CD4-positive, alpha-beta T cell treated with Interleukin-15 for 4 hours (primary cell): ENCODE results near the gene ZNF365.

Experiments used
- DNase-seq: peaks from one replicate; pipeline ENCODE4 v3.0.0-alpha.2; 2020; ENCODE audit warnings: low spot score

Gene ZNF365

DNA sequence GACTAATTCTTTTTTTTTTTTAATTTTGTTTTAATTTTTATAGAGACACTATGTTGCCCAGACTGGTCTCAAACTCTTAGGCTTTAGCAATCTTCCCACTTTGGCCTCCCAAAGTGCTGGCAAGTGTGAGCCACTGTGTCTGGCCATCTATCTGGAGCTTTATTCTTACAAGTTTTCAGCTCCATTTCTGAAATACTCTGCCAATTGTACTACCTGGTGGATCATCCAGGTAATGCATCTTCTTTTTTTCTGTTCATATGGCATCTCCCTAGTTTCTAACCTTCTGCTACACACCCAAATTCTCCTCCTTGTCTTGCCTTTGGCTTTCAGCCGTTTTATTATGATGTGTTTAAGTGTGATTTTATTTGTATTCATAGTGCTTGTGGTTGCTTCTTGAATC lies 40.2 kb downstream of the ZNF365 start:
- no peak for DNase-seq

GRCh38 chr10:62422068-62422590 lies 48.0 kb downstream of the ZNF365 start:
- DNase-seq, result no peak

GRCh38 chr10:62424026-62424425 lies 49.9 kb downstream of the ZNF365 start:
- DNase-seq, result peak; percentile 4

DNA sequence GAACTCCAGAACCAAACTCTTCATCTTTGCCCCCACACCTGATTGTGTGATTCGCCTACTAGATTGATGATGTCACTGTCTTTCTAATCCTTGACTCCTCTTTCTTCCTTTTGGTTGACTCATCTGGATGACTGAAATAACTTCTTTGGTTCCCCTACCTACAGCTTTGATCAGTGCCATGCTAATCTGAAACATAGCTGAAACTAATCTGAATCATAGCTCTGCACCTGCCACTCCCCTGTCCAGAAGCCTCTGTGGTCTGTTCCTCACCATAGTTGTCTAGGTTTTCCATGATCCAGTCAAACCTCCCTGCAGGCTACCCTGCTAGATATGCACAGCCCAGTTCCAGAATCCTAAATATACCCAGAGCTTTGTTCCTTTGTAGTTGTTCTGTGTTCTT lies 51.9 kb downstream of the ZNF365 start:
- no peak for DNase-seq

- no peak for DNase-seq
Observed at GRCh38 chr10:62426600-62426999, 52.4 kb downstream of the ZNF365 start.

- DNase-seq, result no peak
Observed at GRCh38 chr10:62430881-62431280, 56.7 kb downstream of the ZNF365 start.

DNA sequence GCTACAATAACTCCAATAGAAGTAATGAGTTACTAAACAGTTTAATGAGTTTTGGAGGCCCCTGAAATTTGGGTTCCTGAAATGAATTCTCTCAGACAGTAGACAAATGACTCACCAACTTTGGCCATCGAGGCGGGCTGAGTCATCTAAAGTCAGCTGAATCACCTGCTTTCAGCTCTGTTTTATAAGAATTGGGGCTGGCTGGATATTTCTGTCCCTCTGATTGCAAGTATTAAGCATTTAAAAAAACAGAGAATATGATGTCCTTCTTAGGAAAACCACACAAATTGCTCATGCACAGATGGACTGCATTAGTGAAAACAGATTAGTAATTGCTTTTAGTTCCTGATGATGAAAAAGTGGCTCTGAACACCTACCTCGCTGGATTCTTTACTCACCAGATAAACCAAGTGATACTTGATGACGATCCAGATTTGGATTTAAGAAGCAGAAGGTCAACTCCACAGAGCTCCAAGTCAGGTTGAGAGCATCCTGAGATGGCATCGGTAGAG lies 59.1 kb downstream of the ZNF365 start:
- DNase-seq, result peak; percentile 67

DNA sequence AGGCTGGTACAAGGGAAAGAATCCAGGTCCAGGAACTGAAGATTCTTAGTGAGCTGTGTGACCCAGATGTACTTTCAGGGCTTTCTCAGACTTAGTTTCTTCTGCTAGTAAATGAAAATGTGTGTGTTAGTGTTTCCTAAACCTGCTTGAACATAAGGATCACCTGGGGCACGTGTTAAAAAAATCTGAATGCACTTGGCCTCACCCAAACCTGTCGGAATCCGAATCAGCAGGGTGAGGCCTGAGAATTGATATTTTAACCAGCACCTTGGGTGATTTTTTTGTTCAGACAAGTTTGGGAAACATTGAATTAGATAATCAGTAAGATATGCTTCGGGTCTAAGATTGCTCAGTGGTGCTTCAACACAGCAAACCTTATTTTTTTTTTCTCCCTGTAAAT lies 59.7 kb downstream of the ZNF365 start:
- no peak for DNase-seq

GRCh38 chr10:62437696-62438095 lies 63.5 kb downstream of the ZNF365 start:
- DNase-seq, result peak; percentile 71

DNA sequence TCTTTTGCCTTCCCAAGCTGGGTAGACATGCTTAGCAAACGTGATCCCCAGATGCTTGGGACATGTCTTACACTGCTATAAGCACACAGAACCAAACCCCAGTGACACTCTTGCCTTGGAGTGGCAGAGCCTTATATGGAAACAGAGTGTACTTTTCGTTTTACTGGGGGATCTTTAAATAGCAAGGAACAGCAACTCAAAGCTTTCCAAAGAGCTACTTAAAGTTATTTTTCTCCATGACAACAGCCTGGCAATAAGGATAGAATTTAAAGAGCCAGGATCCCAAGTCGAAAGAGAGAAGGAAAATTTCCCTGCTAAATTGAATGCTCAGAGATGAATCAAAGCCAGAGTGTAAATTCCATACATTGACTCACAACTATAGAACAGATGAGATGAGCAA lies 67.8 kb downstream of the ZNF365 start:
- DNase-seq, result no peak

- no peak for DNase-seq
Observed at GRCh38 chr10:62442894-62443669, 68.9 kb downstream of the ZNF365 start.

- no peak for DNase-seq
Observed at GRCh38 chr10:62443866-62444265, 69.7 kb downstream of the ZNF365 start.

GRCh38 chr10:62446627-62447026 lies 72.5 kb downstream of the ZNF365 start:
- DNase-seq, result no peak

GRCh38 chr10:62450912-62451610 lies 76.9 kb downstream of the ZNF365 start:
- no peak for DNase-seq

DNA sequence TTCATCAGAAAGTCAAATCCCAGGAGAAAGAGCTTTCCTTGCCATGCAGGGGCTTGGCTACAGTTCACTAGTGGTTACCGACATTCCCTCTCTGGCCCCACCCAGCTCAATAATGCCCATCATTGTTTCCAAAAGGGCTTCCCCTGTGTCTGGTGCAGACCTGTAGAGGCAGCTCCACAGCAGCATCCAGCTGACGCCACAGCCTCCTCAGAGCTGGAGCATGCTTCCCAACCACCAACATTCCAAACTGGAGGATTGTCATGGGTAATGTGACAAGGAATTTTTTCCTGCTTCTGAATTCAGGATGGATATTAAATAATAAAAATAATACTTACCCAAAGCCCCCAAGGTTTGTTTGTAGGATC lies 77.4 kb downstream of the ZNF365 start:
- no peak for DNase-seq
